HepG2 (cell line): Measurements from ENCODE around the gene DYNC1I2. TPM values are rescaled to one million over a fixed set of nuclear protein-coding genes. Genes with fewer than 3 reads are reported as not detected.

Source experiments
- ATAC-seq: fragments of 200-7000 bp; cut with Tn5 transposase; 3 replicates; pipeline ENCODE4 v1.9.1; 2020; ENCODE audit warnings: mild to moderate bottlenecking, moderate library complexity
- BruUV-seq: library from RNA; stranded (reverse); fragments of 400-500 nt; replicated peaks from 2 replicates; lab custom pipeline; 2021; lab: Mats Ljungman, UMichigan
- CTCF ChIA-PET: fragments of 300-600 bp; formaldehyde crosslinking; extraction: SDS; loops from one replicate; lab custom pipeline; 2021; ENCODE audit warnings: low total read pairs, inconsistent platforms, low intra/inter-chr PET ratio; lab: Yijun Ruan, JAX
- POLR2A ChIA-PET: fragments of 350-600 bp; sonication (Branson Sonifier 250); formaldehyde crosslinking; loops from one replicate; lab custom pipeline; 2020; ENCODE audit warnings: antibody characterized with exemption, inconsistent platforms; lab: Yijun Ruan, JAX
- DNase-seq: peaks from one replicate; pipeline ENCODE4 v3.0.0-alpha.2; 2015; ENCODE audit warnings: low spot score
- FAIRE-seq: peaks from 3 replicates; lab custom pipeline; 2011; peaks lifted over from hg19 to GRCh38; lab: Jason Lieb, UNC
- H2AFZ ChIP-seq: one replicate; pipeline ENCODE4 v1.6.1; 2011; ENCODE audit warnings: low read length, inconsistent platforms
- H3K27ac ChIP-seq: fragments of 300-600 bp; 3 replicates; pipeline ENCODE4 v1.8.0; 2011; ENCODE audit warnings: mixed run types, mild to moderate bottlenecking, mixed read lengths, low read length, inconsistent platforms; ENCODE audit not compliant: insufficient read depth; ENCODE audit errors: extremely low read length
- H3K27me3 ChIP-seq, 2 experiments: fragments of 200-600 bp in 1 of 2; 2 replicates in 1 of 2; 3 replicates in 1 of 2; pipeline versions ENCODE4 v1.6.0 to v1.8.0; 2011; ENCODE audit warnings: low read length in 2 of 2, mild to moderate bottlenecking in 2 of 2, moderate library complexity in 2 of 2, inconsistent platforms in 1 of 2; ENCODE audit not compliant: insufficient read depth in 2 of 2, control insufficient read depth in 1 of 2
- H3K36me3 ChIP-seq, 2 experiments: fragments of 200-600 bp in 1 of 2; replicated peaks in 1 of 2; 2 replicates in 1 of 2; 3 replicates in 1 of 2; pipeline versions ENCODE4 v1.5.1 to v1.8.0; 2011; ENCODE audit warnings: low read length in 2 of 2, inconsistent platforms in 1 of 2; ENCODE audit not compliant: insufficient read depth in 2 of 2, control insufficient read depth in 1 of 2
- H3K4me1 ChIP-seq: 2 replicates; pipeline ENCODE4 v1.5.1; 2012; ENCODE audit warnings: low read length, inconsistent platforms; ENCODE audit not compliant: insufficient read depth
- H3K4me2 ChIP-seq: 2 replicates; pipeline ENCODE4 v1.6.0; 2011; ENCODE audit warnings: low read depth, low read length, inconsistent platforms
- H3K4me3 ChIP-seq, 3 experiments: fragments of 200-600 bp in 1 of 3; sonication (generic), shearing (Covaris generic) in 1 of 3; replicated peaks in 1 of 3; 2 replicates each; pipeline ENCODE4 v1.5.1; 2011 to 2016; ENCODE audit warnings: low read length in 3 of 3, inconsistent platforms in 2 of 3, low read depth in 2 of 3, mild to moderate bottlenecking in 2 of 3, control low read depth in 1 of 3, mixed read lengths in 1 of 3; ENCODE audit not compliant: insufficient read depth in 1 of 3
- H3K79me2 ChIP-seq: one replicate; pipeline ENCODE4 v1.6.1; 2011; ENCODE audit warnings: low read length, inconsistent platforms; ENCODE audit not compliant: insufficient read depth
- H3K9ac ChIP-seq: 2 replicates; pipeline ENCODE4 v1.6.0; 2011; ENCODE audit warnings: mild to moderate bottlenecking, low read depth, low read length, inconsistent platforms; ENCODE audit not compliant: insufficient read depth
- H3K9me3 ChIP-seq: 2 replicates; pipeline ENCODE4 v1.5.1; 2012; ENCODE audit warnings: mild to moderate bottlenecking, low read length
- H4K20me1 ChIP-seq: 2 replicates; pipeline ENCODE4 v1.6.0; 2011; ENCODE audit warnings: inconsistent platforms, mild to moderate bottlenecking, low read length, moderate library complexity; ENCODE audit not compliant: insufficient read depth
- EHMT2 ChIP-seq: fragments of 200-600 bp; sonication (generic); IDR thresholded peaks from 2 replicates; pipeline ENCODE4 v1.7.0; 2017; ENCODE audit warnings: antibody characterized with exemption, low read depth, low read length, borderline replicate concordance
- EP300 ChIP-seq, 3 experiments: sonication (generic) in 1 of 3; formaldehyde crosslinking in 1 of 3; IDR thresholded peaks; 2 replicates each; pipeline versions ENCODE4 v1.5.1 to v1.6.1; 2011 to 2020; ENCODE audit warnings: low read depth in 2 of 3, low read length in 2 of 3, borderline replicate concordance in 1 of 3, improper control_type of control experiment in 1 of 3, mild to moderate bottlenecking in 1 of 3, missing genetic modification reagents in 1 of 3, moderate library complexity in 1 of 3
- FOXA3 ChIP-seq: IDR thresholded peaks from 2 replicates; pipeline ENCODE4 v1.6.1; 2016; ENCODE audit warnings: missing genetic modification reagents, missing compliant biosample characterization
- HMG20B ChIP-seq: conservative IDR thresholded peaks from 2 replicates; pipeline ENCODE4 v1.6.1; 2016; ENCODE audit warnings: missing genetic modification reagents, missing compliant biosample characterization
- MBD4 ChIP-seq: IDR thresholded peaks from 2 replicates; pipeline ENCODE4 v1.6.1; 2012; ENCODE audit warnings: low read length, inconsistent platforms, borderline replicate concordance
- PITX1 ChIP-seq: sonication (generic); formaldehyde crosslinking; IDR thresholded peaks from 2 replicates; pipeline ENCODE4 v1.5.1; 2020; ENCODE audit warnings: mild to moderate bottlenecking, missing genetic modification reagents
- SALL1 ChIP-seq: sonication (generic); formaldehyde crosslinking; IDR thresholded peaks from 2 replicates; pipeline ENCODE4 v1.8.0; 2022; ENCODE audit warnings: mild to moderate bottlenecking, missing genetic modification reagents
- SMARCC2 ChIP-seq: fragments of 450-650 bp; IDR thresholded peaks from 2 replicates; pipeline ENCODE4 v1.6.1; 2017; ENCODE audit warnings: antibody characterized with exemption, mild to moderate bottlenecking
- SOX13 ChIP-seq, 3 experiments: fragments of 450-650 bp in 1 of 3; sonication (generic) in 1 of 3; formaldehyde crosslinking in 1 of 3; IDR thresholded peaks in 2 of 3; conservative IDR thresholded peaks in 1 of 3; 2 replicates each; pipeline versions ENCODE4 v1.5.0 to v1.6.1; 2016 to 2020; ENCODE audit warnings: antibody characterized with exemption in 1 of 3, mild to moderate bottlenecking in 1 of 3, missing compliant biosample characterization in 1 of 3, missing genetic modification reagents in 1 of 3, moderate library complexity in 1 of 3
- SOX5 ChIP-seq: IDR thresholded peaks from 2 replicates; pipeline ENCODE4 v1.6.1; 2016; ENCODE audit warnings: borderline replicate concordance
- TCF12 ChIP-seq, 2 experiments: fragments of 450-650 bp in 1 of 2; sonication (generic) in 1 of 2; formaldehyde crosslinking in 1 of 2; IDR thresholded peaks; 2 replicates each; pipeline versions ENCODE4 v1.6.1 to v1.8.0; 2017 to 2022; ENCODE audit warnings: antibody characterized with exemption in 1 of 2, mild to moderate bottlenecking in 1 of 2, missing genetic modification reagents in 1 of 2, moderate library complexity in 1 of 2
- XBP1 ChIP-seq: sonication (generic); formaldehyde crosslinking; IDR thresholded peaks from 2 replicates; pipeline ENCODE4 v1.5.0; 2020; ENCODE audit warnings: missing genetic modification reagents
- ZBTB1 ChIP-seq: sonication (generic); formaldehyde crosslinking; IDR thresholded peaks from 2 replicates; pipeline ENCODE4 v1.4.0; 2020; ENCODE audit warnings: missing genetic modification reagents, borderline replicate concordance
- ZNF503 ChIP-seq: sonication (generic); formaldehyde crosslinking; IDR thresholded peaks from 2 replicates; pipeline ENCODE4 v1.4.0; 2020; ENCODE audit warnings: missing genetic modification reagents
- ZNF556 ChIP-seq: sonication (generic); formaldehyde crosslinking; IDR thresholded peaks from 2 replicates; pipeline ENCODE4 v1.4.0; 2020; ENCODE audit warnings: mild to moderate bottlenecking, missing genetic modification reagents, borderline replicate concordance
- ZNF7 ChIP-seq: IDR thresholded peaks from 2 replicates; pipeline ENCODE4 v1.6.1; 2016; ENCODE audit warnings: missing biosample characterization, missing genetic modification reagents
- ZNF792 ChIP-seq: IDR thresholded peaks from 2 replicates; pipeline ENCODE4 v1.6.1; 2016
- WGBS: methylation state at CpG from one replicate; pipeline ENCODE4 v1.1.6; 2017; ENCODE audit warnings: low lambda C conversion rate; 5-methylcytosine and 5-hydroxymethylcytosine counted together
- in situ Hi-C: cut with HindIII; loops from 2 replicates; pipeline ENCODE4 v1.10.0; 2017; ENCODE audit warnings: low pct_unique_long_range_greater_than_20kb; ENCODE audit not compliant: extremely low pct_ligation_motif_present
- intact Hi-C: fragments of 100-400 bp; cut with micrococcal nuclease; formaldehyde crosslinking; loops from one replicate; pipeline ENCODE4 v1.10.0; 2022; ENCODE audit not compliant: unreplicated experiment
- polyA plus RNA-seq, 8 experiments: library from polyadenylated mRNA; depleted of rRNA in 3 of 8; stranded (reverse) in 7 of 8; unstranded in 1 of 8; fragments of >200 nt; fragmentation: Illumina TruSeq in 4 of 8; extraction: Trizol in 4 of 8; gene quantifications; 2 replicates each; pipeline versions ENCODE4 v1.2.1 to v1.2.3, GENCODE V29; 2011 to 2016; ENCODE audit warnings: low read depth in 4 of 8, missing spikeins in 1 of 8, mixed read lengths in 1 of 8; ENCODE audit not compliant: insufficient read depth in 1 of 8
- total RNA-seq, 5 experiments: library from RNA; depleted of rRNA; stranded (reverse); fragments of >200 nt; fragmentation: Illumina TruSeq; extraction: Trizol; gene quantifications; 2 replicates each; pipeline ENCODE4 v1.2.3, GENCODE V29; 2016; ENCODE audit warnings: low read depth in 1 of 5

The DYNC1I2 gene
- total and polyA plus RNA-seq, 2 of the 13 experiments (the other 11 are each of a cell fraction or from before 2014, with no cell fraction given): 84.0 to 99.8 TPM

DNA sequence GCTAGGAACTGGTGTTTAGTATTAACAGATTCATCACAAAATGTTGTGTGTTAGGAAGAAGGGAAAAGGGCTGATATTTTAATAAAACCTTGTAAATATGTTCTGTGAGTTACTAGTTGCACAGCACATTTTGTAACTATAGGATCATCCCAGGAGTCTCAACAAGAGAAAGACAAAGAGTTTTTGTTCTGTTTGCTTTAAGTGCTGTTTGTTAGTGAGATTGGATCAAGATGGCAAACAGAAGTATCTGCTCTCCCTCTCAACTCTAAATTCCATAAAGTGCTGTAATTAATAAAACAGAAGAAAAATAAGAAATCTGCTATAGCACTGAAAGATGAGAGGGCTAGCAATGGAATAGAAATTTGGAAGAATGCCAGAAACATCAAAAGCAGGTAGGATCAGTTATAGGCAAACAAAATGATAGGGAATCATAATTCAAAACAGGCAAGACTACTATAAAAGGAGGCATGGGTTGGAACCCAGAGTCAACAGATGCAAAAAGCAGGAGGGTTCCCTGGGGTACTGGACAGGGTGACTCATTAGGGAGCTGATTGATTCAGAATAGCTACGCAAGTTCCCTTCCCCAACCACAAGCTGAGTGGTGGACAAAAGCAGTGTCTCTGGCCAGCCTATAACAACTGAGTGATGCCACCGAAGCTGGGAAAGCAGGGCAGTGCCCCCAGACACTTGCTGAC is 75.8 kb downstream of the DYNC1I2 start:
- Histone ChIP-seq H2AFZ (no peak overlapping the region), H3K36me3 (no peaks in the 10 kb centered on the region; a peak in 1 of 5 replicates), H3K9me3 (no peaks in the 10 kb centered on the region), H3K4me1 (peaks cover 36% of the 10 kb centered on the region), H3K9ac (no peak overlapping the region), H4K20me1 (no peaks in the 10 kb centered on the region), H3K79me2 (no peaks in the 10 kb centered on the region), H3K4me2 (peak overlapping the region; percentile 5; the same call in 1 of the 2 replicates), H3K27me3 (no peaks in the 10 kb centered on the region), H3K27ac (peak overlapping the region; percentile 30), H3K4me3 (no peak overlapping the region)
- peak; percentile 69 for DNase-seq
- BruUV-seq: no TSS peak
- 95% methylated on average over 2 of the region's 2 CpGs for WGBS
- intact Hi-C loops (no loop called here), in situ Hi-C loops (no loop called here)
- peak; percentile 66 for ATAC-seq
- ChIA-PET CTCF (no interaction called here), POLR2A (interaction anchor here (1.3 kb wide), 1 partner anchor 34 kb away, joined by 3 read pairs; no protein-coding TSS in a partner anchor)
- FAIRE-seq: no peak
- 0 out of 2 replicates have a peak, but pooled peaks have one; percentile 13 for TF ChIP-seq MBD4
- TF ChIP-seq EHMT2: peak; percentile 52; the same call in 1 of the 2 replicates
- no peak for TF ChIP-seq ZNF792 (CRISPR knock-in tag)
- TF ChIP-seq SOX13 (IDR thresholded peaks at IDR 0.05): no peak
- TF ChIP-seq SOX13 (CRISPR knock-in tag; conservative IDR thresholded peaks at IDR 0.05 in 1 of 2, IDR thresholded peaks at IDR 0.05 in 1 of 2): peak in 1 of 2 experiments; percentile 69; a peak in 2 of 4 replicates
- 0 out of 2 replicates have a peak, but pooled peaks have one; percentile 15 for TF ChIP-seq SMARCC2
- TF ChIP-seq SALL1 (CRISPR knock-in tag): peak; percentile 40; the same call in 1 of the 2 replicates
- no peak for TF ChIP-seq HMG20B (CRISPR knock-in tag)
- TF ChIP-seq TCF12 (IDR thresholded peaks at IDR 0.05): no peak
- 0 out of 2 replicates have a peak, but pooled peaks have one; percentile 23 for TF ChIP-seq TCF12 (CRISPR knock-in tag; IDR thresholded peaks at IDR 0.05)
- peak in 1 of 2 experiments; percentile 23; a peak in 1 of 4 replicates for TF ChIP-seq EP300 (IDR thresholded peaks at IDR 0.05; ENCODE audit: low read depth in 2 of 2, low read length in 2 of 2)
- no peak for TF ChIP-seq EP300 (CRISPR knock-in tag; IDR thresholded peaks at IDR 0.05; ENCODE audit: borderline replicate concordance)
- TF ChIP-seq ZNF503: 0 out of 2 replicates have a peak, but pooled peaks have one; percentile 31
- TF ChIP-seq ZNF7 (CRISPR knock-in tag): peak; percentile 96
- TF ChIP-seq ZBTB1 (CRISPR knock-in tag): no peak
- no peak for TF ChIP-seq ZNF556 (CRISPR knock-in tag)
- peak; percentile 37 for TF ChIP-seq FOXA3
- no peak for TF ChIP-seq XBP1 (CRISPR knock-in tag)
- TF ChIP-seq SOX5 (CRISPR knock-in tag): peak; percentile 37; the same call in 1 of the 2 replicates
- TF ChIP-seq PITX1 (CRISPR knock-in tag): no peak
